Measurements from ENCODE around the gene SUSD6.

DNA sequence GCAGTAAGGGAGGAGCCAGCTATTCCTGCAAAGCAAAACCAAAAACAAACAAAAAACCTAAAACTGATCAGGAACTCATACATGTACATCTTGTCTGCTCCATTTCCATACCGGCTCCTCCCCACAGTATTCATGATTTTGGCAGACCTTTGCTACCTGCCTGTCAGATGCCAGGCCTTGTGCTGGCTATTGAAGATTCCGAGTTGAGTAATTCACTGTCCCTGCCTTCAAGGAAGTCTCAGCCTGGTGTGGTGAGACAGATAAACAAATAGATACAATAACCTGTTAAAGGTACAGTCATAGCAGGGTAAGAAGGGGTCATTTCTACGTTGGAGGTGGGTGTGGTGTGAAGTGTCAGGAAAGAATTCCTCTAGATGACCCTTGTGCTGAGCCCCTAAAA, 42.7 kb downstream of the SUSD6 start:
- no peak for TF ChIP-seq POLR2A (IDR thresholded peaks at IDR 0.05)
- no peak for TF ChIP-seq EP300 (IDR thresholded peaks at IDR 0.05)
